Neuronal stem cell (in vitro differentiated cells): ENCODE data around the gene PTCD1.

Experiments used
- DNase-seq: peaks from one replicate; pipeline ENCODE4 v3.0.0-alpha.2; 2013; ENCODE audit warnings: low spot score
- H2AFZ ChIP-seq: one replicate; pipeline ENCODE4 v1.6.1; 2013; ENCODE audit warnings: mild to moderate bottlenecking, low read length, inconsistent platforms
- H2AK5ac ChIP-seq: 2 replicates; pipeline ENCODE4 v1.6.1; 2013; ENCODE audit warnings: low read depth, mild to moderate bottlenecking, inconsistent platforms, low read length, moderate library complexity, mixed read lengths
- H2BK120ac ChIP-seq: 2 replicates; pipeline ENCODE4 v1.6.1; 2013; ENCODE audit warnings: low read depth, mild to moderate bottlenecking, inconsistent platforms, low read length, moderate library complexity, mixed read lengths
- H2BK12ac ChIP-seq: one replicate; pipeline ENCODE4 v1.6.1; 2013; ENCODE audit warnings: low read length, inconsistent platforms
- H2BK15ac ChIP-seq: 2 replicates; pipeline ENCODE4 v1.6.1; 2013; ENCODE audit warnings: mild to moderate bottlenecking, low read length, inconsistent platforms, mixed read lengths
- H2BK5ac ChIP-seq: one replicate; pipeline ENCODE4 v1.6.1; 2013; ENCODE audit warnings: inconsistent platforms, mild to moderate bottlenecking, low read length, moderate library complexity
- H3K14ac ChIP-seq: one replicate; pipeline ENCODE4 v1.6.1; 2013; ENCODE audit warnings: low read length, inconsistent platforms
- H3K18ac ChIP-seq: 2 replicates; pipeline ENCODE4 v1.6.1; 2013; ENCODE audit warnings: low read length, inconsistent platforms
- H3K23ac ChIP-seq: 2 replicates; pipeline ENCODE4 v1.6.1; 2013; ENCODE audit warnings: low read depth, mild to moderate bottlenecking, mixed read lengths, low read length, inconsistent platforms; ENCODE audit not compliant: poor library complexity
- H3K27ac ChIP-seq: replicated peaks from 3 replicates; pipeline ENCODE4 v1.5.1; 2013; ENCODE audit warnings: low read length, inconsistent platforms
- H3K27me3 ChIP-seq, 3 experiments: 2 replicates each; pipeline ENCODE4 v1.6.1; 2013; ENCODE audit warnings: low read length in 3 of 3, mild to moderate bottlenecking in 2 of 3, inconsistent platforms in 1 of 3, low read depth in 1 of 3, mixed read lengths in 1 of 3, moderate library complexity in 1 of 3; ENCODE audit not compliant: control insufficient read depth in 3 of 3, insufficient read depth in 3 of 3
- H3K36me3 ChIP-seq, 2 donors: replicated peaks in 1 of 2; 2 replicates each; pipeline ENCODE4 v1.6.1; 2013; ENCODE audit warnings: low read length in 2 of 2; ENCODE audit not compliant: control insufficient read depth in 2 of 2, insufficient read depth in 2 of 2
- H3K4ac ChIP-seq: 2 replicates; pipeline ENCODE4 v1.6.1; 2013; ENCODE audit warnings: inconsistent platforms, mild to moderate bottlenecking, low read length, moderate library complexity
- H3K4me1 ChIP-seq, 2 donors: 1 replicate in 1 of 2; 2 replicates in 1 of 2; pipeline ENCODE4 v1.6.1; 2013; ENCODE audit warnings: low read length in 2 of 2, low read depth in 1 of 2; ENCODE audit not compliant: control insufficient read depth in 2 of 2, insufficient read depth in 1 of 2
- H3K4me2 ChIP-seq: one replicate; pipeline ENCODE4 v1.6.1; 2013; ENCODE audit warnings: mild to moderate bottlenecking, low read length, inconsistent platforms; ENCODE audit not compliant: insufficient read depth, poor library complexity, severe bottlenecking
- H3K4me3 ChIP-seq, 2 donors: 2 replicates each; pipeline ENCODE4 v1.5.1; 2013; ENCODE audit warnings: low read length in 2 of 2, mild to moderate bottlenecking in 2 of 2, inconsistent platforms in 1 of 2, moderate library complexity in 1 of 2
- H3K79me1 ChIP-seq: one replicate; pipeline ENCODE4 v1.6.1; 2013; ENCODE audit warnings: low read depth, mild to moderate bottlenecking, inconsistent platforms, low read length, moderate library complexity
- H3K9ac ChIP-seq: one replicate; pipeline ENCODE4 v1.6.1; 2013; ENCODE audit warnings: mild to moderate bottlenecking, low read depth, low read length, inconsistent platforms; ENCODE audit not compliant: poor library complexity
- H3K9me3 ChIP-seq, 2 donors: replicated peaks in 1 of 2; 2 replicates each; pipeline versions ENCODE3 to v1.6.1; 2013; ENCODE audit warnings: low read length in 2 of 2, mild to moderate bottlenecking in 2 of 2, inconsistent platforms in 1 of 2, low read depth in 1 of 2, mixed read lengths in 1 of 2, moderate library complexity in 1 of 2; ENCODE audit not compliant: control insufficient read depth in 2 of 2, insufficient read depth in 1 of 2
- H4K8ac ChIP-seq: one replicate; pipeline ENCODE4 v1.6.1; 2013; ENCODE audit warnings: low read depth, mild to moderate bottlenecking, inconsistent platforms, low read length, moderate library complexity
- H4K91ac ChIP-seq: one replicate; pipeline ENCODE4 v1.6.1; 2013; ENCODE audit warnings: low read length, low read depth, mild to moderate bottlenecking, inconsistent platforms; ENCODE audit not compliant: poor library complexity
- WGBS, 2 donors: extraction: QIAGEN DNeasy Blood & Tissue Kit; methylation state at CpG; one replicate each; pipeline ENCODE4 v1.1.7; 2013; ENCODE audit warnings: missing lambda C conversion rate in 2 of 2, mixed read lengths in 1 of 2; ENCODE audit not compliant: insufficient read length in 2 of 2, insufficient replicate concordance in 1 of 2; ENCODE audit errors: extremely low coverage in 2 of 2; 5-methylcytosine and 5-hydroxymethylcytosine counted together

The PTCD1 gene

DNA sequence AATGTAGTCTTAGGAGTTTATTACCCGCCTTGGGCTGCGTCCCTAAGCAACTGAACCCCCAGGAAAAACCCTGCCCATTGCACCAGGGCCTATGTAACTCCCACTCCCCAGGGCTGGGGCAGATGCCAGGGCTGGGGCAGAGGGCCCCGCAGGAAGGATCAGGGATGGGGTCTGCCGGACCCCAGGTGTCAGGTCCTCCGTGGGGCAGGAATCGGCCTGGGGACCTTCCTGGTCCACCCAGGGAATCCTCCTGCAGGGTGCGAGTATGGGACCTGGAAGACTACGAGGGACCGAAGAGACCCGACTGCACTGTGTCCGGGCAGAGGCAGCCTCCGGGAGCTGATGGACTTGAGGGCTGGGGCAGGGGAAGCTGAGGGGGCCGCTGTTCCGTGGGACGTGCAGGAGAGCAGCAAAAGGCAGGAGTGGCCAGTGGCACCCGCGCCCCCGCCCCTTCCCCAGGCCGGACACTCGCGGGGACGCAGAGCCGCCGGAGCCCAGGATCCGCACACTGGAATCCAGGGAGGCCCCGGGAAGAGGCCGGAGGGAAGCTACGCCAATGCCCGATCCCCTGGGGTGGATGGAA, 29.8 kb upstream of the PTCD1 start:
- Histone ChIP-seq H4K91ac (no peak overlapping the region), H3K27me3 (peaks cover 0 to 3% (median 0%) of the 10 kb centered on the region in 3 experiments), H3K4ac (no peak overlapping the region), H2AFZ (no peak overlapping the region), H3K27ac (no peak overlapping the region), H2AK5ac (no peak overlapping the region), H2BK15ac (no peak overlapping the region), H3K4me2 (no peak overlapping the region), H3K14ac (no peak overlapping the region), H3K79me1 (peaks cover 5% of the 10 kb centered on the region), H3K4me1 (peaks cover 0 to 1% of the 10 kb centered on the region in 2 donors), H3K23ac (no peak overlapping the region), H2BK12ac (no peak overlapping the region), H2BK5ac (no peak overlapping the region), H3K9ac (no peak overlapping the region), H2BK120ac (no peak overlapping the region), H4K8ac (no peak overlapping the region), H3K18ac (no peak overlapping the region), H3K36me3 (peaks cover 5 to 8% of the 10 kb centered on the region in 2 donors), H3K4me3 (no peak overlapping the region), H3K9me3 (no peaks in the 10 kb centered on the region)
- no CpG with 5 or more reads among the region's 29 CpGs for WGBS, 2 donors
- no peak for DNase-seq

GRCh38 chr7:99465421-99465768, 26.8 kb upstream of the PTCD1 start:
- H4K8ac ChIP-seq = peak overlapping the region; percentile 77
- DNase-seq = no peak
- H3K23ac ChIP-seq = no peak overlapping the region
- H2BK12ac ChIP-seq = no peak overlapping the region
- H3K4me2 ChIP-seq = peak overlapping the region; percentile 86
- no peak overlapping the region for H2BK120ac ChIP-seq
- H3K4me3 ChIP-seq = peak overlapping the region; percentile 86 to 97
- peaks cover 9% of the 10 kb centered on the region for H3K79me1 ChIP-seq
- H4K91ac ChIP-seq = no peak overlapping the region
- peaks cover 0 to 1% of the 10 kb centered on the region in 2 donors for H3K4me1 ChIP-seq
- H2AFZ ChIP-seq = peak overlapping the region; percentile 93
- peaks cover 0 to 2% of the 10 kb centered on the region in 2 donors for H3K9me3 ChIP-seq
- H2AK5ac ChIP-seq = no peak overlapping the region
- WGBS, 2 donors = no CpG with 5 or more reads among the region's 9 CpGs
- no peak overlapping the region for H3K14ac ChIP-seq
- no peak overlapping the region for H2BK5ac ChIP-seq
- no peak overlapping the region for H3K4ac ChIP-seq
- H2BK15ac ChIP-seq = no peak overlapping the region
- H3K27me3 ChIP-seq = peaks cover 0 to 3% (median 0%) of the 10 kb centered on the region in 3 experiments
- H3K36me3 ChIP-seq = peaks cover 12 to 25% of the 10 kb centered on the region in 2 donors
- no peak overlapping the region for H3K27ac ChIP-seq
- peak overlapping the region; percentile 97 for H3K18ac ChIP-seq
- H3K9ac ChIP-seq = peak overlapping the region; percentile 96

DNA sequence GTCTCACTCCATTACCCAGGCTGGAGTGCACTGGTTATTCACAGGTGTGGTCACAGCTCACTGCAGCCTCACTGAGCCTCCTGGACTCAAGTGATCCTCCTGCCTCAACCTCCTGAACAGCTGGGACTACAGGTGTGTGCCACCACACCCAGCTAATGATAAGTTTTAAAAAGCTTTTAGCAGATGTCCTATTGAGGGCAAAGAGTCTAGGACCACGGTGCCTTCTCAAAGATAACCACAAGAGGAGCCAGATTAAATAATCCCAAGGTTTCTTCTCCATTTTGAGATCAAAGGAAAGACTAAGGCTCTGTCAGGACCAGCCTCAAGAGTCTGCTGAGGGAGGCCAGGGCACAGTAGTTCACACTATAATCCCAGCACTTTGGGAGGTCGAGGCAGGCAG, 22.6 kb upstream of the PTCD1 start:
- Histone ChIP-seq H2AFZ (no peak overlapping the region), H2BK5ac (no peak overlapping the region), H3K4me3 (no peak overlapping the region), H3K4me1 (peaks cover 0 to 1% of the 10 kb centered on the region in 2 donors), H4K91ac (no peak overlapping the region), H3K4me2 (no peak overlapping the region), H3K14ac (no peak overlapping the region), H3K27ac (no peak overlapping the region), H3K23ac (no peak overlapping the region), H3K9ac (no peak overlapping the region), H3K27me3 (no peaks in the 10 kb centered on the region), H3K36me3 (peaks cover 40 to 67% of the 10 kb centered on the region in 2 donors), H2AK5ac (no peak overlapping the region), H3K9me3 (peaks cover 0 to 5% of the 10 kb centered on the region in 2 donors), H3K79me1 (peaks cover 16% of the 10 kb centered on the region), H2BK120ac (no peak overlapping the region), H2BK12ac (no peak overlapping the region), H3K4ac (no peak overlapping the region), H2BK15ac (no peak overlapping the region), H4K8ac (no peak overlapping the region), H3K18ac (no peak overlapping the region)
- no peak for DNase-seq
- WGBS, 2 donors = no CpG with 5 or more reads among the region's 2 CpGs

DNA sequence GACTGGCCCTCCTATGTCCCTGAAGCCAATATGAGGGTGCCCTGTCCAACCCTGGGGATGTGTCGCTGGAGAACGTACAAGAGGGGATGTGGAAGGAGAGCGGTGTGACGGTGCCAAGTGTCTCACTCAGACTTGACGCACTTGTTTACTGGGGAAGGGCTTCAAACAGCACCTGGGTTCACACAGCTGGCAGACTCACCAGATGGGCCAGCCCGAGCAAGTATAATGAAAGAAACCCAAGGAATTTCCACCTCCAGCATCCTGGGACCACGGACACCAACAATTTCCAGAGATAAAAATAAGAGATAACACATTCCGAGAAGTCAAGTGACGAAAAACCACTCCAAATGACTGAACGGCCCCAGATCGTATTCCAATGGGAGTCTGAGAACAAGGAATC, 22.1 kb upstream of the PTCD1 start:
- no peak overlapping the region for H3K14ac ChIP-seq
- no peak overlapping the region for H2BK120ac ChIP-seq
- peaks cover 0 to 5% of the 10 kb centered on the region in 2 donors for H3K9me3 ChIP-seq
- no peak overlapping the region for H3K9ac ChIP-seq
- no peak overlapping the region for H2AFZ ChIP-seq
- no peak overlapping the region for H3K27ac ChIP-seq
- no peak overlapping the region for H2BK15ac ChIP-seq
- peaks cover 0 to 1% of the 10 kb centered on the region in 2 donors for H3K4me1 ChIP-seq
- no peak overlapping the region for H2AK5ac ChIP-seq
- WGBS, 2 donors = no CpG with 5 or more reads among the region's 11 CpGs
- no peak overlapping the region for H4K8ac ChIP-seq
- H3K4me2 ChIP-seq = no peak overlapping the region
- H3K79me1 ChIP-seq = peaks cover 14% of the 10 kb centered on the region
- peaks cover 44 to 73% of the 10 kb centered on the region in 2 donors for H3K36me3 ChIP-seq
- H4K91ac ChIP-seq = no peak overlapping the region
- H3K4ac ChIP-seq = no peak overlapping the region
- no peak overlapping the region for H3K23ac ChIP-seq
- H2BK5ac ChIP-seq = no peak overlapping the region
- no peaks in the 10 kb centered on the region for H3K27me3 ChIP-seq
- no peak overlapping the region for H2BK12ac ChIP-seq
- DNase-seq = no peak
- H3K18ac ChIP-seq = no peak overlapping the region
- H3K4me3 ChIP-seq = no peak overlapping the region
